ENCODE measurements around the gene KRT2.

- TF ChIP-seq CTCF (IDR thresholded peaks at IDR 0.05) (no peak), POLR2A (IDR thresholded peaks at IDR 0.05) (no peak)
Observed at GRCh38 chr12:52683575-52684300, 31.7 kb upstream of the KRT2 start.
